Fibroblast of the aortic adventitia (primary cell): ENCODE measurements around the gene RNF220. TPM values are rescaled to one million over a fixed set of nuclear protein-coding genes. Genes with fewer than 3 reads are reported as not detected.
A peak's percentile ranks its signal among the peaks of the same experiment; 100 is the strongest.

Experiments used
- DNase-seq: peaks from one replicate; pipeline ENCODE4 v3.0.0-alpha.2; 2010; ENCODE audit warnings: low read depth
- H3K4me3 ChIP-seq: 2 replicates; pipeline ENCODE4 v1.5.1; 2011; ENCODE audit warnings: low read depth, mild to moderate bottlenecking, control low read depth, low read length, moderate library complexity
- CTCF ChIP-seq: IDR thresholded peaks from 2 replicates; pipeline ENCODE4 v1.5.1; 2011; ENCODE audit warnings: mild to moderate bottlenecking, low read length, control low read depth, inconsistent platforms; ENCODE audit not compliant: insufficient read depth
- total RNA-seq: library from RNA; depleted of rRNA; stranded (reverse); fragments of >200 nt; gene quantifications from 2 replicates; pipeline ENCODE4 v1.2.3, GENCODE V29; 2012; ENCODE audit warnings: low replicate concordance

The RNF220 gene
- total RNA-seq, 1 donor: 51.2 TPM

- TF ChIP-seq CTCF: no peak
- no peak overlapping the region for H3K4me3 ChIP-seq
- DNase-seq: peak; percentile 25
These were observed 191.5 kb downstream of the RNF220 start for GRCh38 chr1:44596511-44596910.

GRCh38 chr1:44598167-44598566, 193.1 kb downstream of the RNF220 start:
- TF ChIP-seq CTCF: no peak
- no peak overlapping the region for H3K4me3 ChIP-seq
- DNase-seq: no peak

- no peak for DNase-seq
- no peak for TF ChIP-seq CTCF
- no peak overlapping the region for H3K4me3 ChIP-seq
These were observed 197.9 kb downstream of the RNF220 start for GRCh38 chr1:44602634-44603628.

- TF ChIP-seq CTCF: no peak
- no peak for DNase-seq
- H3K4me3 ChIP-seq: no peak overlapping the region
These were observed 198.7 kb downstream of the RNF220 start for GRCh38 chr1:44603718-44604117.

GRCh38 chr1:44604157-44604955, 199.3 kb downstream of the RNF220 start:
- no peak overlapping the region for H3K4me3 ChIP-seq
- DNase-seq: no peak
- no peak for TF ChIP-seq CTCF

- TF ChIP-seq CTCF: no peak
- H3K4me3 ChIP-seq: no peak overlapping the region
- no peak for DNase-seq
These were observed 201.0 kb downstream of the RNF220 start for GRCh38 chr1:44605914-44606615.
